Measurements from ENCODE around the gene C2orf42. TPM values are rescaled to one million over a fixed set of nuclear protein-coding genes. Genes with fewer than 3 reads are reported as not detected.
"Not testable (repeated sequence)": the region's sequence is repeated elsewhere in the genome, so short reads cannot be mapped to it uniquely, and the experiment has no call there.

The C2orf42 gene
- total RNA-seq, 1 donor from 2014 or later: 18.8 TPM

- Mint-ChIP-seq H3K36me3 (peaks cover 4% of the 10 kb centered on the region), H3K27me3 (peaks cover 3% of the 10 kb centered on the region), H3K9me3 (peaks cover 10% of the 10 kb centered on the region), H3K4me1 (ENCODE audit: unreplicated experiment) (peaks cover 37% of the 10 kb centered on the region), H3K4me3 (peak overlapping the region; percentile 91), H3K27ac (peak overlapping the region; percentile 100)
- no peak for DNase-seq (ENCODE audit: extremely low spot score, unreplicated experiment)
- peak; percentile 71 for TF ChIP-seq CTCF (conservative IDR thresholded peaks at IDR 0.05)
Observed at GRCh38 chr2:70141212-70141901, 49.5 kb downstream of the C2orf42 start.

GRCh38 chr2:70140791-70141211, 50.0 kb downstream of the C2orf42 start:
- peak overlapping the region; percentile 91 for H3K4me3 Mint-ChIP-seq
- H3K27ac Mint-ChIP-seq: peak overlapping the region; percentile 100
- H3K4me1 Mint-ChIP-seq (ENCODE audit: unreplicated experiment): peaks cover 41% of the 10 kb centered on the region
- peaks cover 3% of the 10 kb centered on the region for H3K27me3 Mint-ChIP-seq
- peaks cover 4% of the 10 kb centered on the region for H3K36me3 Mint-ChIP-seq
- H3K9me3 Mint-ChIP-seq: peaks cover 10% of the 10 kb centered on the region
- DNase-seq (ENCODE audit: extremely low spot score, unreplicated experiment): no peak
- TF ChIP-seq CTCF (conservative IDR thresholded peaks at IDR 0.05): no peak

- H3K27me3 Mint-ChIP-seq; H3K36me3 Mint-ChIP-seq; DNase-seq (ENCODE audit: extremely low spot score, unreplicated experiment); H3K9me3 Mint-ChIP-seq: not testable (repeated sequence)
- Mint-ChIP-seq H3K4me1 (ENCODE audit: unreplicated experiment) (peaks cover 43% of the 10 kb centered on the region), H3K4me3 (peak overlapping the region; percentile 17), H3K27ac (peak overlapping the region; percentile 91)
Observed at GRCh38 chr2:70134323-70134983, 56.4 kb downstream of the C2orf42 start.

- DNase-seq (ENCODE audit: extremely low spot score, unreplicated experiment): no peak
- peak overlapping the region; percentile 91 for H3K27ac Mint-ChIP-seq
- peaks cover 43% of the 10 kb centered on the region for H3K4me1 Mint-ChIP-seq (ENCODE audit: unreplicated experiment)
- H3K9me3 Mint-ChIP-seq: peaks cover 4% of the 10 kb centered on the region
- TF ChIP-seq CTCF (conservative IDR thresholded peaks at IDR 0.05): no peak
- no peaks in the 10 kb centered on the region for H3K27me3 Mint-ChIP-seq
- peak overlapping the region; percentile 69 for H3K4me3 Mint-ChIP-seq
- H3K36me3 Mint-ChIP-seq: no peaks in the 10 kb centered on the region
Observed at GRCh38 chr2:70133491-70134322, 57.1 kb downstream of the C2orf42 start.

GRCh38 chr2:70133127-70133452, 57.7 kb downstream of the C2orf42 start:
- Mint-ChIP-seq H3K27me3 (no peaks in the 10 kb centered on the region), H3K4me3 (peak overlapping the region; percentile 69), H3K4me1 (ENCODE audit: unreplicated experiment) (peaks cover 45% of the 10 kb centered on the region), H3K27ac (peak overlapping the region; percentile 91), H3K36me3 (no peaks in the 10 kb centered on the region), H3K9me3 (peaks cover 4% of the 10 kb centered on the region)
- TF ChIP-seq CTCF (conservative IDR thresholded peaks at IDR 0.05): no peak
- no peak for DNase-seq (ENCODE audit: extremely low spot score, unreplicated experiment)

Measured in type B pancreatic cell (in vitro differentiated cells).